Amniotic stem cell (primary cell): ENCODE measurements around the gene MZT2B.
"Not testable (repeated sequence)": the region's sequence is repeated elsewhere in the genome, so short reads cannot be mapped to it uniquely, and the experiment has no call there.

ENCODE experiments used
- DNase-seq: peaks from one replicate; lab custom pipeline; 2025; lab: John Stamatoyannopoulos, UW

The MZT2B gene

GRCh38 chr2:130180404-130181324, 1.4 kb upstream of the MZT2B start:
- DNase-seq, result not testable (repeated sequence)

GRCh38 chr2:130181325-130181879, 660 bp upstream of the MZT2B start, which contains the start of gene SMPD4:
TSS of gene SMPD4 (minus strand) at chr2:130181602. CDS start at chr2:130176592, 5,010 bp downstream.
- peak; percentile 90 for DNase-seq

GRCh38 chr2:130182826-130183511, 907 bp downstream of the MZT2B start:
- DNase-seq, result not testable (repeated sequence)

- no peak for DNase-seq
Observed at GRCh38 chr2:130183512-130184373, 1.7 kb downstream of the MZT2B start.

- no peak for DNase-seq
Observed at GRCh38 chr2:130185436-130185835, 3.4 kb downstream of the MZT2B start.

- DNase-seq, result no peak
Observed at GRCh38 chr2:130185896-130186295, 3.8 kb downstream of the MZT2B start.

- DNase-seq, result no peak
Observed at GRCh38 chr2:130186391-130186790, 4.3 kb downstream of the MZT2B start.

- DNase-seq, result no peak
Observed at GRCh38 chr2:130187268-130187667, 5.2 kb downstream of the MZT2B start.

GRCh38 chr2:130187859-130188792, 6.1 kb downstream of the MZT2B start:
- not testable (repeated sequence) for DNase-seq

GRCh38 chr2:130188958-130189357, 6.9 kb downstream of the MZT2B start:
- DNase-seq, result not testable (repeated sequence)

- DNase-seq, result no peak
Observed at GRCh38 chr2:130190237-130190636, 8.2 kb downstream of the MZT2B start.

GRCh38 chr2:130191319-130191718, 9.3 kb downstream of the MZT2B start:
- DNase-seq, result not testable (repeated sequence)

- DNase-seq, result not testable (repeated sequence)
Observed at GRCh38 chr2:130192451-130192850, 10.4 kb downstream of the MZT2B start.

- not testable (repeated sequence) for DNase-seq
Observed at GRCh38 chr2:130193824-130194223, 11.8 kb downstream of the MZT2B start.

GRCh38 chr2:130195089-130195635, 13.1 kb downstream of the MZT2B start:
- not testable (repeated sequence) for DNase-seq

- not testable (repeated sequence) for DNase-seq
Observed at GRCh38 chr2:130196052-130196451, 14.0 kb downstream of the MZT2B start.

GRCh38 chr2:130198343-130198742, 16.3 kb downstream of the MZT2B start, which contains the start of gene TUBA3E:
TSS of gene TUBA3E (minus strand) at chr2:130198439. CDS start at chr2:130198360, 79 bp downstream.
- no peak for DNase-seq

- DNase-seq, result not testable (repeated sequence)
Observed at GRCh38 chr2:130202518-130202917, 20.5 kb downstream of the MZT2B start.

- not testable (repeated sequence) for DNase-seq
Observed at GRCh38 chr2:130203150-130203549, 21.1 kb downstream of the MZT2B start.

- not testable (repeated sequence) for DNase-seq
Observed at GRCh38 chr2:130207051-130207450, 25.0 kb downstream of the MZT2B start.
